HEK293 (cell line): ENCODE measurements around the gene UGT1A7.

Source experiments
- CTCF ChIP-seq: fragments of 450-650 bp; formaldehyde crosslinking; IDR thresholded peaks from 2 replicates; pipeline ENCODE4 v1.5.1; 2016; ENCODE audit warnings: missing biosample characterization, missing genetic modification characterization
- KLF7 ChIP-seq: fragments of 450-650 bp; formaldehyde crosslinking; IDR thresholded peaks from 2 replicates; pipeline ENCODE4 v1.5.1; 2016; ENCODE audit warnings: missing biosample characterization, missing genetic modification characterization, borderline replicate concordance
- MEIS1 ChIP-seq: sonication (generic); formaldehyde crosslinking; IDR thresholded peaks from 2 replicates; pipeline ENCODE4 v1.8.1; 2022; ENCODE audit warnings: missing genetic modification reagents, mild to moderate bottlenecking, borderline replicate concordance
- PATZ1 ChIP-seq: fragments of 450-650 bp; formaldehyde crosslinking; IDR thresholded peaks from 2 replicates; pipeline ENCODE4 v1.5.1; 2016; ENCODE audit warnings: missing biosample characterization, missing genetic modification characterization
- ZNF184 ChIP-seq: fragments of 450-650 bp; IDR thresholded peaks from 2 replicates; pipeline ENCODE4 v1.5.1; 2018; ENCODE audit warnings: missing biosample characterization, mild to moderate bottlenecking, missing genetic modification characterization
- ZNF24 ChIP-seq: fragments of 450-650 bp; formaldehyde crosslinking; IDR thresholded peaks from 2 replicates; pipeline ENCODE4 v1.5.1; 2016; ENCODE audit warnings: missing biosample characterization, missing genetic modification characterization
- ZNF433 ChIP-seq: fragments of 450-650 bp; formaldehyde crosslinking; IDR thresholded peaks from 2 replicates; pipeline ENCODE4 v1.5.1; 2016; ENCODE audit warnings: missing biosample characterization, missing genetic modification characterization, low read depth
- ZNF664 ChIP-seq: fragments of 450-650 bp; formaldehyde crosslinking; IDR thresholded peaks from 2 replicates; pipeline ENCODE4 v1.5.1; 2016; ENCODE audit warnings: missing biosample characterization, missing genetic modification characterization
- ZNF776 ChIP-seq: fragments of 450-650 bp; formaldehyde crosslinking; IDR thresholded peaks from 2 replicates; pipeline ENCODE4 v1.5.0; 2017; ENCODE audit warnings: missing biosample characterization, missing genetic modification characterization, borderline replicate concordance
- ZSCAN5A ChIP-seq: fragments of 450-650 bp; formaldehyde crosslinking; IDR thresholded peaks from 2 replicates; pipeline ENCODE4 v1.5.1; 2016; ENCODE audit warnings: missing biosample characterization, missing genetic modification characterization

- TF ChIP-seq PATZ1 = no peak
- no peak for TF ChIP-seq ZNF664
- TF ChIP-seq CTCF (tag by site-specific recombination) = no peak
- no peak for TF ChIP-seq ZNF776 (tag by site-specific recombination)
- no peak for TF ChIP-seq ZNF433 (tag by site-specific recombination)
- no peak for TF ChIP-seq ZSCAN5A (tag by site-specific recombination)
- no peak for TF ChIP-seq ZNF24
- no peak for TF ChIP-seq ZNF184 (tag by site-specific recombination)
- TF ChIP-seq MEIS1 (CRISPR knock-in tag) = no peak
- no peak for TF ChIP-seq KLF7 (tag by site-specific recombination)
Observed at GRCh38 chr2:233796254-233796653, 114.6 kb downstream of the UGT1A7 start.
